SK-N-MC (cell line): ENCODE data around the gene METAP1.
"Not testable (repeated sequence)": the region's sequence is repeated elsewhere in the genome, so short reads cannot be mapped to it uniquely, and the experiment has no call there.

Experiments used
- DNase-seq: peaks from one replicate; pipeline ENCODE4 v3.0.0-alpha.2; 2011; ENCODE audit warnings: low read depth, low spot score
- H3K27ac ChIP-seq: fragments of 200-600 bp; sonication (generic); 2 replicates; pipeline ENCODE4 v1.5.1; 2016; ENCODE audit warnings: mixed run types
- H3K36me3 ChIP-seq: fragments of 200-600 bp; sonication (generic); 2 replicates; pipeline ENCODE4 v1.6.1; 2017; ENCODE audit warnings: antibody characterized with exemption, low read length, mixed read lengths; ENCODE audit not compliant: insufficient read depth
- H3K4me3 ChIP-seq: fragments of 200-600 bp; sonication (generic); 2 replicates; pipeline ENCODE4 v1.5.1; 2016
- H3K9ac ChIP-seq: fragments of 200-600 bp; sonication (generic); 2 replicates; pipeline ENCODE4 v1.8.0; 2017; ENCODE audit warnings: mixed run types, mixed read lengths; ENCODE audit not compliant: insufficient read length
- H3K9me3 ChIP-seq: fragments of 200-600 bp; sonication (generic); 2 replicates; pipeline ENCODE4 v1.6.1; 2017; ENCODE audit warnings: low read depth, mild to moderate bottlenecking, antibody characterized with exemption, low read length, moderate library complexity, mixed read lengths
- EZH2 ChIP-seq: fragments of 200-600 bp; sonication (generic); IDR thresholded peaks from one replicate; pipeline ENCODE4 v1.6.1; 2017; ENCODE audit warnings: antibody characterized with exemption
- FOXP2 ChIP-seq: optimal IDR thresholded peaks from 2 replicates; pipeline ENCODE3; 2011; ENCODE audit warnings: mild to moderate bottlenecking, moderate library complexity; ENCODE audit not compliant: insufficient read depth; ENCODE audit errors: extremely low read length, control extremely low read depth
- POLR2AphosphoS5 ChIP-seq: IDR thresholded peaks from 2 replicates; pipeline ENCODE4 v1.6.1; 2012; ENCODE audit warnings: mild to moderate bottlenecking, low read depth, low read length, borderline replicate concordance

Gene METAP1

DNA sequence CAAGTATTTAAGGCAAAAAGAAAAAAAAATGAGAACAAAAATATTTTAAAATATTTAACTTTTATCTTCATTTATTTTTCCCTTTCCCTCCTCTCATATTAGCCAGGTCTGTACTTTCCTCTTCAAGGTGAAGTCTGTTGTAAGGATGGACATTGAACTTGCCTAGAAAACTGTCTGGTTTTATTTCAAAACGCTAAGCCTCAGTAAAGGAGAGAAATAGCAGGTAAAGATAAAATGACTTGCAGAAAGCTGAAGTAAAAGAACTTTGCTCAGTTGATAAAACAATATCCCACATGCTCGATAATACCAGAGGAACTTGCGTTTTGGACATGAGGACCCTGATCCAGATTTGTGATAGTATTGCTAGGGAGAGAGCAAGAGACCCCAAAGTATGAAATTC lies 28.6 kb upstream of the METAP1 start:
- TF ChIP-seq POLR2AphosphoS5 (no peak), EZH2 (no peak), FOXP2 (no peak)
- Histone ChIP-seq H3K9ac (no peak overlapping the region), H3K9me3 (no peaks in the 10 kb centered on the region), H3K36me3 (no peaks in the 10 kb centered on the region), H3K27ac (no peak overlapping the region), H3K4me3 (no peak overlapping the region)
- no peak for DNase-seq

DNA sequence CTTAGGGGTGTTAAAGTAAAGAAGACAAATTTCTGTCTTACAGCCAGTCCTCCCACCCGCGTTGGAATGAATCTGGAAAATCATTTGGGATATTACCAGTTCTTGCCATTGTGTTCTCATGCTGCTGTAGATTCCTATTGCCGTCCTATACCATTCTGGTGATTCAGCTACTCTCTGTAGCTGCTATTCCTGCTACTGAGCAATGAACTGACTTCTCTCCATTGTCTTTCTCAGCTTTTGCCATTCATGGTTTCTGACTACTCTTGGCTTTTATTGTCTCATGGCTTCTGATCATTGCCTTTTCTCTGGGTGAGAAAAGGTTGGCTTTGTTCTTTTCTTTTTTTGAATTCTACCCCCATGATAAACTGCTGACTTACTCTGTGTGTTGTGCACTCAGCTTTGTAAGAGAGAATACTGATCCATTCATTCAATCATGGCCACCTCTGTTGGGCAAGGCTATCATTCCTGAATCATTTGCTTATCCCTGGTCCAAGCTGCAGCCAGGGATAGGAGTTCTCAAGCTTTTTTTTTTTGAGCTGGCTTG lies 27.7 kb upstream of the METAP1 start:
- Histone ChIP-seq H3K9ac (no peak overlapping the region), H3K27ac (no peak overlapping the region), H3K9me3 (no peaks in the 10 kb centered on the region), H3K4me3 (no peak overlapping the region), H3K36me3 (no peaks in the 10 kb centered on the region)
- no peak for DNase-seq
- no peak for TF ChIP-seq POLR2AphosphoS5
- TF ChIP-seq FOXP2: no peak
- TF ChIP-seq EZH2: no peak

DNA sequence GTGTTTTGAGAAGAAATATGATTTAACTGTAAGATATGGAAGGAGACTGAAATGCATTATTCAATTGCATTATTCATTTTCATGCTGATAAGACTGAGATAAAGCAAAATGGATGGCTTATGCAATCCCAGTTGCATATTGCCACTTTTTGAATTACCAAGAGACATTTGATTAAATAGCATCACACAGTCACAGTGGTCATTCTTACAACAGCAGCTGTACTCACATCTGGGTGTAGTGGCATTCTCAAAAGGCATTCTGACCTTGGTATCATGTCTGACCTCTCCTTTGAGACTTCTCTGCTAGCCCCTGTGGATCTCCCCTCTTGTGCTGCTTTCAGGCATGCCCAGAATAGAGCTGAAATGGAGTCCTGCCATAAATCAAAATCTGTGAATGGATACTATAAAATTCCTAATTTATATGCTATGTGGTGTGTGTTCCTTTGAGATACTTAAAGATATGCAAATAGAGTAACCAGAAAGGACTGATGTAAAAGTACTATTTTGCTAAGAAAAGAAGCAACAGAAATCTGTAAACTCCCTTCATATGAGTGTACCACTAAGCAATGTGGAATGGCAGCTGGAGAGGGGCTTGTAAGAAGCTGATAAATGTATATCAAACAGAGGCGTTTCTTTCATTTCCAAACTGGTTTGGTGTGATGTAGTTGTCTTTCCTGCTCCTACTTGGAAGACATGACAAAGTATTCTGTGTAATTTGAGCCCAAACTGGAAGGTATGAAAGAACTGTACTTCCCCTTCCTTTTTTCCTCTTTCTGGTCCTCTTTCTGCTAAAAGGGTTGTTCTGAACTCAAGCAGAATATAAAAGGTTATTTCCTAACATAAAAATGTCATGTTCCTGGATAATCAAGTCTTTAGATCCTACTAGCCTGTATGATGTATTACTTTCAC lies 25.4 kb upstream of the METAP1 start:
- TF ChIP-seq EZH2 (no peak), FOXP2 (no peak), POLR2AphosphoS5 (no peak)
- peak overlapping the region; percentile 50 for H3K9ac ChIP-seq
- no peak for DNase-seq
- no peaks in the 10 kb centered on the region for H3K36me3 ChIP-seq
- no peaks in the 10 kb centered on the region for H3K9me3 ChIP-seq
- H3K4me3 ChIP-seq: peak overlapping the region; percentile 56
- H3K27ac ChIP-seq: peak overlapping the region; percentile 83

DNA sequence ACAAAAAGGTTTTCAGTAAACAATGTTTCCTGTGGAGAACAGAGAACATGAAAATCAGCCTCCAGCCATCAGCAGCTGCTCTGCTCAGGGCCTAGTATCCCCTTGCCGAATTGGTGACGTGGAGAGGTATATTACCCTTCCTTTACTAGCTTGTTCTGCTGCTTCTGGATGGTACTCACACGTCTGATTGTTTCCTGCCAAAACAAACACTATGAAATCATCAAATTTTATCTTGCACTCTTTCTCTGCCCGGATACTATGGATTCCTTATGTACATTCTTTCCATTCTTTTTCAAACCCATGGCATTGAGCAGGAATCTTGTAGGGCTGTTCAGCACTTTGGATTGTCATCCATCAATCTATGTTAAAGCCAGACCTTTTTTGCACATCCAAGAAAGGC lies 18.8 kb upstream of the METAP1 start:
- no peaks in the 10 kb centered on the region for H3K36me3 ChIP-seq
- TF ChIP-seq POLR2AphosphoS5 (no peak), FOXP2 (no peak), EZH2 (no peak)
- no peak overlapping the region for H3K4me3 ChIP-seq
- H3K9ac ChIP-seq: no peak overlapping the region
- DNase-seq: no peak
- H3K27ac ChIP-seq: no peak overlapping the region
- H3K9me3 ChIP-seq: no peaks in the 10 kb centered on the region

DNA sequence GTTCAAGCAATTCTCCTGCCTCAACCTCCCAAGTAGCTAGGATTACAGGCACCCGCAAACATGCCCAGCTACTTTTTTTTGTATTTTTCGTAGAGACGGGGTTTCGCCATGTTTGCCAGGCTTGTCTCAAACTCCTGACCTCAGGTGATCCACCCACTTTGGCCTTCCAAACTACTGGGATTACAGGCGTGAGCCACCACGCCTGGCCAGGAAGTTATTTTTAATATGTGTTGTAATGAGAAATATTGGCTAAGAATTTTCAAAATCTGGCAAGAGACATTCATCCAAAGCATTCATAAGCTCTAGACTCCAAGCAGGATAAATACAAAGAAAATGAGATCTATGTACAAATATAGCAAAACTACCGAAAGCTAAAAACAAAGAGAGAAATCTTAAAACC lies 18.0 kb upstream of the METAP1 start:
- no peak for TF ChIP-seq FOXP2
- no peak for TF ChIP-seq EZH2
- TF ChIP-seq POLR2AphosphoS5: no peak
- no peaks in the 10 kb centered on the region for H3K9me3 ChIP-seq
- H3K36me3 ChIP-seq: no peaks in the 10 kb centered on the region
- no peak overlapping the region for H3K9ac ChIP-seq
- H3K27ac ChIP-seq: no peak overlapping the region
- DNase-seq: no peak
- H3K4me3 ChIP-seq: no peak overlapping the region

DNA sequence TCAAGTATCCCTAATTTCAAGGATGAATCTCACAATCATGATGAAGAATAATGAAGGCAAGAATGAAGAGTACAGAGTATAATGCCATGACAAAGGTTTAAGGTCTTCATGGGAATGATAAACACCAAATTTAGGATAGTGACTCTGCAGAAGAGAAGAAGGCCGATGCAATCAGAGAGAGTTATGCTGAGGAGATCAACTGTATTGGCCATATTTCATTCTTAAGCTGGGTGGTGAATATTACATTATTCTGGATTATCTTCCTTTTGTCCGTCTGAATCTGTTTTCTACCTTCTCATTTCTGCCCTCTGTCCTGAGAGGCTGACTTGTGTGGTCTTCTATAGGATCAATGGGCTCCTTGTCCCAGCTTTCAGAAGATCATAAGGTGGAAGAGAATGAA lies 7.8 kb upstream of the METAP1 start:
- no peak for DNase-seq
- Histone ChIP-seq H3K4me3 (no peak overlapping the region), H3K9ac (no peak overlapping the region), H3K36me3 (no peaks in the 10 kb centered on the region), H3K9me3 (no peaks in the 10 kb centered on the region), H3K27ac (no peak overlapping the region)
- TF ChIP-seq FOXP2: no peak
- no peak for TF ChIP-seq POLR2AphosphoS5
- TF ChIP-seq EZH2: no peak

DNA sequence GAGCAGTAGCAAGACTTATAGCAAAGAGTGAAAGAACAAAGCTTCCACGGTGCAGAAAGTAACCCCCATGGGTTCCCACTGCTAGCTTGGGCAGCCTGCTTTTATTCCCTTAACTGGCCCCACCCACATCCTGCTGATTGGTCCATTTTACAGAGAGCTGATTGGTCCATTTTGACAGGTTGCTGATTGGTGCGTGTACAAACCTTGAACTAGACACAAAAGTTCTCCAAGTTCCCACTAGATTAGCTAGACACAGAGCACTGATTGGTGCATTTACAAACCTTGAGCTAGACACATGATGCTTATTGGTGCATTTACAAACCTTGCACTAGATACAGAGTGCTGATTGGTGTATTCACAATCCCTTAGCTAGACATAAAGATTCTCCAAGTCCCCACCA lies 2.7 kb upstream of the METAP1 start:
- not testable (repeated sequence) for H3K9ac ChIP-seq, H3K9me3 ChIP-seq, H3K27ac ChIP-seq, H3K36me3 ChIP-seq, H3K4me3 ChIP-seq, DNase-seq

DNA sequence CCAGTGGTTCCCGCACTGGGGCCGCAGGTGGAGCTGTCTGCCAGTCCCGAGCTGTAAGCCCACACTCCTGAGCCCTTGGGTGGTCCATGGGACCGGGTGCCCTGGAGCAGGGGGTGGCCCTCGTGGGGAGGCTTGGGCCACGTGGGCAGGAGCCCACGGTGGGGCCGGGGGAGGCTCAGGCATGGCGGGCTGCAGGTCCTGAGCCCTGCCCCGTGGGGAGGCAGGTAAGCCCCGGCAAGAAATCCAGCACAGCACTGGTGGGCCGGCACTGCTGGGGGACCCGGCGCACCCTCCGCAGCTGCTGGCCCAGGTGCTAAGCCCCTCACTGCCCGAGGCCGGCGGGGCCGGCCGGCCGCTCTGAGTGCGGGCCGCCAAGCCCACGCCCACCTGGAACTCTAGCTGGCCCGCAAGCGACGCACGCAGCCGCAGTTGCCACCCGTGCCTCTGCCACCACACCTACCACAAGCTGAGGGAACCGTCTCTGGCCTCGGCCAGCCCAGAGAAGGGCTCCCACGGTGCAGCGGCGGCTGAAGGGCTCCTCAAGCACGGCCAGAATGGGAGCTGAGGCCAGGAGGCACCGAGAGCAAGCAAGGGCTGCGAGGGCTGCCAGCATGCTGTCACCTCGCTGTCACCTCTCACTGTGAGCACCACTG lies 2.0 kb upstream of the METAP1 start:
- no peak overlapping the region for H3K9ac ChIP-seq
- no peak for TF ChIP-seq EZH2
- peaks cover 8% of the 10 kb centered on the region for H3K36me3 ChIP-seq
- H3K4me3 ChIP-seq: no peak overlapping the region
- 0 out of 2 replicates have a peak, but pooled peaks cover 4% of the 10 kb centered on the region for H3K9me3 ChIP-seq
- no peak for DNase-seq
- no peak overlapping the region for H3K27ac ChIP-seq
